PC-9 (cell line): ENCODE data around the gene AGMO. TPM values are rescaled to one million over a fixed set of nuclear protein-coding genes. Genes with fewer than 3 reads are reported as not detected.

ENCODE experiments used
- BruUV-seq: library from RNA; stranded (reverse); fragments of 400-500 nt; replicated peaks from 2 replicates; lab custom pipeline; 2021; lab: Mats Ljungman, UMichigan
- CTCF ChIA-PET: fragments of 300-600 bp; sonication (Branson Sonifier 250); formaldehyde crosslinking; loops from one replicate; lab custom pipeline; 2022; ENCODE audit warnings: antibody characterized with exemption; lab: Charles Lee
- POLR2A ChIA-PET: fragments of 300-600 bp; sonication (Branson Sonifier 250); formaldehyde crosslinking; loops from one replicate; lab custom pipeline; 2022; ENCODE audit warnings: antibody characterized with exemption; ENCODE audit not compliant: unreplicated experiment; lab: Charles Lee
- DNase-seq, 2 experiments: peaks; one replicate each; pipeline versions ENCODE4 v3.0.0 to v3.0.0-alpha.2; 2015 to 2022; ENCODE audit warnings: mixed read lengths in 1 of 2
- H2AFZ ChIP-seq: fragments of 200-600 bp; sonication (generic); 2 replicates; pipeline ENCODE4 v1.8.1; 2017; ENCODE audit warnings: antibody characterized with exemption
- H3F3A ChIP-seq: fragments of 200-600 bp; sonication (generic); 2 replicates; pipeline ENCODE4 v1.8.1; 2017; ENCODE audit warnings: antibody characterized with exemption, mild to moderate bottlenecking, low read depth; ENCODE audit not compliant: insufficient read depth
- H3K27ac ChIP-seq: fragments of 200-600 bp; sonication (generic); 2 replicates; pipeline ENCODE4 v1.6.1; 2016; ENCODE audit warnings: mixed run types
- H3K27me3 ChIP-seq: fragments of 200-600 bp; sonication (generic); 2 replicates; pipeline ENCODE4 v1.6.1; 2016; ENCODE audit warnings: low read depth, mixed run types; ENCODE audit not compliant: insufficient read depth
- H3K36me3 ChIP-seq: fragments of 200-600 bp; sonication (generic); 2 replicates; pipeline ENCODE4 v1.6.1; 2016; ENCODE audit warnings: low read depth, mixed run types
- H3K4me1 ChIP-seq: fragments of 200-600 bp; sonication (generic); replicated peaks from 2 replicates; pipeline ENCODE4 v1.6.1; 2016; ENCODE audit warnings: mixed run types; ENCODE audit not compliant: insufficient read depth
- H3K4me2 ChIP-seq: fragments of 200-600 bp; sonication (generic); 2 replicates; pipeline ENCODE4 v1.6.1; 2017; ENCODE audit warnings: mixed run types
- H3K4me3 ChIP-seq: fragments of 200-600 bp; sonication (generic); 2 replicates; pipeline ENCODE4 v1.6.1; 2016; ENCODE audit warnings: mixed run types
- H3K79me2 ChIP-seq: fragments of 200-600 bp; sonication (generic); 2 replicates; pipeline ENCODE4 v1.6.1; 2017; ENCODE audit warnings: low read depth, mixed run types
- H3K9me2 ChIP-seq: fragments of 200-600 bp; sonication (generic); 2 replicates; pipeline ENCODE4 v1.8.1; 2017; ENCODE audit warnings: mild to moderate bottlenecking; ENCODE audit not compliant: insufficient read depth
- H3K9me3 ChIP-seq: fragments of 200-600 bp; sonication (generic); 2 replicates; pipeline ENCODE4 v1.8.1; 2016; ENCODE audit warnings: low read depth; ENCODE audit not compliant: insufficient read depth
- H4K20me1 ChIP-seq: fragments of 200-600 bp; sonication (generic); 2 replicates; pipeline ENCODE4 v1.8.1; 2017; ENCODE audit not compliant: insufficient read depth
- CTCF ChIP-seq: fragments of 200-600 bp; sonication (generic); conservative IDR thresholded peaks from 2 replicates; pipeline ENCODE4 v1.6.1; 2017; ENCODE audit warnings: mixed run types, antibody characterized with exemption, mild to moderate bottlenecking, moderate library complexity
- EZH2 ChIP-seq: fragments of 200-600 bp; sonication (generic); IDR thresholded peaks from 2 replicates; pipeline ENCODE4 v1.8.0; 2017; ENCODE audit warnings: antibody characterized with exemption, low read depth
- intact Hi-C: fragments of 100-400 bp; cut with micrococcal nuclease; formaldehyde crosslinking; loops from one replicate; pipeline ENCODE4 v1.10.0; 2022; ENCODE audit not compliant: unreplicated experiment
- total RNA-seq: library from RNA; stranded (reverse); gene quantifications from 2 replicates; pipeline ENCODE4 v1.2.3, GENCODE V29; 2021

The AGMO gene
- total RNA-seq, 1 experiment from 2014 or later = not detected

- no peak for TF ChIP-seq CTCF
- TF ChIP-seq EZH2 = no peak
- no peaks in the 10 kb centered on the region for H3K36me3 ChIP-seq
- ChIA-PET POLR2A (no interaction called here), CTCF (no interaction called here)
- no peaks in the 10 kb centered on the region for H3K4me1 ChIP-seq
- intact Hi-C loops = loop anchor here (5.0 kb wide), 1 partner anchor 121 kb away; no protein-coding TSS in a partner anchor
- no peak overlapping the region for H3K4me2 ChIP-seq
- no peaks in the 10 kb centered on the region for H3K27me3 ChIP-seq
- H2AFZ ChIP-seq = no peak overlapping the region
- no peak overlapping the region for H3K4me3 ChIP-seq
- no peak for DNase-seq
- H4K20me1 ChIP-seq = no peaks in the 10 kb centered on the region
- BruUV-seq = no TSS peak
- no peaks in the 10 kb centered on the region for H3K79me2 ChIP-seq
- no peak overlapping the region for H3K27ac ChIP-seq
- H3F3A ChIP-seq = no peaks in the 10 kb centered on the region
- H3K9me2 ChIP-seq = no peaks in the 10 kb centered on the region
- no peaks in the 10 kb centered on the region for H3K9me3 ChIP-seq
Observed at GRCh38 chr7:15176089-15176488, 385.7 kb downstream of the AGMO start.

- DNase-seq = no peak
- POLR2A ChIA-PET = no interaction called here
- H2AFZ ChIP-seq = no peak overlapping the region
- H3K9me3 ChIP-seq = no peaks in the 10 kb centered on the region
- CTCF ChIA-PET = no interaction called here
- no peaks in the 10 kb centered on the region for H3K9me2 ChIP-seq
- no peaks in the 10 kb centered on the region for H3K36me3 ChIP-seq
- no peaks in the 10 kb centered on the region for H3K79me2 ChIP-seq
- H3F3A ChIP-seq = no peaks in the 10 kb centered on the region
- H3K4me2 ChIP-seq = no peak overlapping the region
- intact Hi-C loops = loop anchor here (5.0 kb wide), 1 partner anchor 122 kb away; no protein-coding TSS in a partner anchor
- H4K20me1 ChIP-seq = no peaks in the 10 kb centered on the region
- H3K4me3 ChIP-seq = no peak overlapping the region
- no peak overlapping the region for H3K27ac ChIP-seq
- no TSS peak for BruUV-seq
- TF ChIP-seq CTCF = no peak
- no peak for TF ChIP-seq EZH2
- H3K27me3 ChIP-seq = no peaks in the 10 kb centered on the region
- no peaks in the 10 kb centered on the region for H3K4me1 ChIP-seq
Observed at GRCh38 chr7:15175152-15175551, 386.7 kb downstream of the AGMO start.

GRCh38 chr7:15174485-15174884 lies 387.3 kb downstream of the AGMO start:
- H3K27me3 ChIP-seq = no peaks in the 10 kb centered on the region
- H3K36me3 ChIP-seq = no peaks in the 10 kb centered on the region
- H3F3A ChIP-seq = no peaks in the 10 kb centered on the region
- H3K9me3 ChIP-seq = no peaks in the 10 kb centered on the region
- POLR2A ChIA-PET = interaction anchor here (0.6 kb wide), 1 partner anchor 38 kb away, joined by 3 read pairs; no protein-coding TSS in a partner anchor
- H3K4me3 ChIP-seq = no peak overlapping the region
- no peaks in the 10 kb centered on the region for H3K79me2 ChIP-seq
- no peak for DNase-seq
- CTCF ChIA-PET = no interaction called here
- H3K27ac ChIP-seq = no peak overlapping the region
- no peak overlapping the region for H2AFZ ChIP-seq
- intact Hi-C loops = no loop called here
- H3K4me2 ChIP-seq = no peak overlapping the region
- no peaks in the 10 kb centered on the region for H4K20me1 ChIP-seq
- H3K4me1 ChIP-seq = no peaks in the 10 kb centered on the region
- no TSS peak for BruUV-seq
- TF ChIP-seq EZH2 (no peak), CTCF (no peak)
- no peaks in the 10 kb centered on the region for H3K9me2 ChIP-seq
